Measurements from ENCODE around the gene PRICKLE2.

The PRICKLE2 gene

GRCh38 chr3:64125561-64125960, 99.7 kb downstream of the PRICKLE2 start:
- no peak for TF ChIP-seq CTCF (IDR thresholded peaks at IDR 0.05; ENCODE audit: control insufficient read depth, insufficient read depth, low read depth, low read length, missing control alignments)
- no peak overlapping the region for H3K4me3 ChIP-seq (ENCODE audit: control insufficient read depth, low read depth, low read length)
- no peak for DNase-seq (ENCODE audit: low read depth)

GRCh38 chr3:64123931-64124330, 101.3 kb downstream of the PRICKLE2 start:
- no peak for TF ChIP-seq CTCF (IDR thresholded peaks at IDR 0.05; ENCODE audit: control insufficient read depth, insufficient read depth, low read depth, low read length, missing control alignments)
- no peak overlapping the region for H3K4me3 ChIP-seq (ENCODE audit: control insufficient read depth, low read depth, low read length)
- no peak for DNase-seq (ENCODE audit: low read depth)

- no peak overlapping the region for H3K4me3 ChIP-seq (ENCODE audit: control insufficient read depth, low read depth, low read length)
- DNase-seq (ENCODE audit: low read depth), result no peak
- TF ChIP-seq CTCF (IDR thresholded peaks at IDR 0.05; ENCODE audit: control insufficient read depth, insufficient read depth, low read depth, low read length, missing control alignments), result no peak
These were observed 102.8 kb downstream of the PRICKLE2 start for GRCh38 chr3:64122476-64122875.

DNA sequence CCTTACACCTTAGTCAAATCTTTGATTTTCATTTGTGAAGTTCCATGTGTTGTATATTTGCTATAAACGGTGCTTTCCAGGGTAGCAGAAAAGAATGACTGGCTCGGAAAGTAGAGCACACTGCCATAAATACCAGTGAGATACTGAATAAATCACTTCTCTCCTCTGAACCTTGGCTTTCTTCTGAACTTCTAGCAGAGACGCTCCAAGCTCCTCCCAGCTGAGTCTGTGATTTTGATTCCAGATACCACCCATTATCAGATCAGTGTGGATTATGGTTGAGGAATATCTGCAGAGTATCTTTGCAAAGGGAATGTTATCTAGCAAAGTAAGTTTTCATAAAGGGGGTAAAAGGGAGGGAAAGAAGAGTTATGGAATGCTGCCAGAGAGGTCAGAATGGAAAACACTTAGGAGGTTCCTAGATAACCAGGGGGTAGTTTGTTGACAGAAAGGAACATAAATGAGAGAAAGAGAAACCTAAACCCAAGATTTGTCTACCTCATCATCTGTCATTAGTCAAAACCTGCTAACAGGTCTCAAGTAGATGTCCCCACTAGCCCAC, 103.4 kb downstream of the PRICKLE2 start:
- no peak for DNase-seq (ENCODE audit: low read depth)
- no peak for TF ChIP-seq CTCF (IDR thresholded peaks at IDR 0.05; ENCODE audit: control insufficient read depth, insufficient read depth, low read depth, low read length, missing control alignments)
- no peak overlapping the region for H3K4me3 ChIP-seq (ENCODE audit: control insufficient read depth, low read depth, low read length)

- no peak for TF ChIP-seq CTCF (IDR thresholded peaks at IDR 0.05; ENCODE audit: control insufficient read depth, insufficient read depth, low read depth, low read length, missing control alignments)
- no peak overlapping the region for H3K4me3 ChIP-seq (ENCODE audit: control insufficient read depth, low read depth, low read length)
- no peak for DNase-seq (ENCODE audit: low read depth)
These were observed 104.4 kb downstream of the PRICKLE2 start for GRCh38 chr3:64120876-64121275.

GRCh38 chr3:64117483-64117882, 107.8 kb downstream of the PRICKLE2 start:
- DNase-seq (ENCODE audit: low read depth), result no peak
- no peak for TF ChIP-seq CTCF (IDR thresholded peaks at IDR 0.05; ENCODE audit: control insufficient read depth, insufficient read depth, low read depth, low read length, missing control alignments)
- H3K4me3 ChIP-seq (ENCODE audit: control insufficient read depth, low read depth, low read length), result no peak overlapping the region

GRCh38 chr3:64114651-64115050, 110.6 kb downstream of the PRICKLE2 start:
- TF ChIP-seq CTCF (IDR thresholded peaks at IDR 0.05; ENCODE audit: control insufficient read depth, insufficient read depth, low read depth, low read length, missing control alignments), result no peak
- DNase-seq (ENCODE audit: low read depth), result no peak
- no peak overlapping the region for H3K4me3 ChIP-seq (ENCODE audit: control insufficient read depth, low read depth, low read length)
